Activated naive CD4-positive, alpha-beta T cell treated with anti-CD3 and anti-CD28 coated beads, Interleukin-2, amount 50 U/mL, for 24 hours (primary cell): Measurements from ENCODE around the gene METRNL.

Source experiments
- H3K27ac Mint-ChIP-seq: one replicate; pipeline ENCODE4 v1.8.0; 2021; ENCODE audit warnings: mild to moderate bottlenecking, mixed read lengths
- H3K27me3 Mint-ChIP-seq: one replicate; pipeline ENCODE4 v1.8.0; 2021; ENCODE audit warnings: mixed read lengths
- H3K36me3 Mint-ChIP-seq: one replicate; pipeline ENCODE4 v1.8.0; 2021; ENCODE audit warnings: mixed read lengths
- H3K4me1 Mint-ChIP-seq: one replicate; pipeline ENCODE4 v1.8.0; 2021; ENCODE audit warnings: mixed read lengths
- H3K4me3 Mint-ChIP-seq: one replicate; pipeline ENCODE4 v1.8.0; 2021; ENCODE audit warnings: mild to moderate bottlenecking, mixed read lengths
- H3K9me3 Mint-ChIP-seq: one replicate; pipeline ENCODE4 v1.8.0; 2021; ENCODE audit warnings: mixed read lengths

Gene METRNL

GRCh38 chr17:83069571-83069906 lies 9.9 kb upstream of the METRNL start:
- H3K27me3 Mint-ChIP-seq = no peaks in the 10 kb centered on the region
- H3K9me3 Mint-ChIP-seq = no peaks in the 10 kb centered on the region
- peak overlapping the region; percentile 7 for H3K4me3 Mint-ChIP-seq
- peak overlapping the region; percentile 68 for H3K27ac Mint-ChIP-seq
- H3K4me1 Mint-ChIP-seq = peaks cover 22% of the 10 kb centered on the region
- H3K36me3 Mint-ChIP-seq = no peaks in the 10 kb centered on the region

- Mint-ChIP-seq H3K27ac (no peak overlapping the region), H3K4me3 (no peak overlapping the region)
These were observed 9.3 kb upstream of the METRNL start for GRCh38 chr17:83069931-83070742.

GRCh38 chr17:83070800-83071341 lies 8.5 kb upstream of the METRNL start:
- H3K4me1 Mint-ChIP-seq = peaks cover 22% of the 10 kb centered on the region
- H3K36me3 Mint-ChIP-seq = no peaks in the 10 kb centered on the region
- H3K9me3 Mint-ChIP-seq = no peaks in the 10 kb centered on the region
- H3K27ac Mint-ChIP-seq = no peak overlapping the region
- H3K27me3 Mint-ChIP-seq = no peaks in the 10 kb centered on the region
- H3K4me3 Mint-ChIP-seq = no peak overlapping the region

More at GRCh38 chr17:83069931-83070742, 9.3 kb upstream of the METRNL start:
- no peaks in the 10 kb centered on the region for H3K36me3 Mint-ChIP-seq
- H3K9me3 Mint-ChIP-seq = no peaks in the 10 kb centered on the region
- H3K27me3 Mint-ChIP-seq = no peaks in the 10 kb centered on the region
- H3K4me1 Mint-ChIP-seq = peaks cover 22% of the 10 kb centered on the region

- no peaks in the 10 kb centered on the region for H3K36me3 Mint-ChIP-seq
These were observed 8.0 kb upstream of the METRNL start for GRCh38 chr17:83071365-83071764.

GRCh38 chr17:83071966-83072562 lies 7.3 kb upstream of the METRNL start:
- Mint-ChIP-seq H3K9me3 (no peaks in the 10 kb centered on the region), H3K4me3 (peak overlapping the region; percentile 36), H3K4me1 (peaks cover 22% of the 10 kb centered on the region), H3K27me3 (peaks cover under 1% of the 10 kb centered on the region), H3K36me3 (no peaks in the 10 kb centered on the region), H3K27ac (peak overlapping the region; percentile 35)

More at GRCh38 chr17:83071365-83071764, 8.0 kb upstream of the METRNL start:
- H3K27me3 Mint-ChIP-seq = no peaks in the 10 kb centered on the region
- peaks cover 22% of the 10 kb centered on the region for H3K4me1 Mint-ChIP-seq
- no peak overlapping the region for H3K27ac Mint-ChIP-seq
- no peak overlapping the region for H3K4me3 Mint-ChIP-seq
- no peaks in the 10 kb centered on the region for H3K9me3 Mint-ChIP-seq

GRCh38 chr17:83072600-83073358 lies 6.6 kb upstream of the METRNL start:
- Mint-ChIP-seq H3K36me3 (no peaks in the 10 kb centered on the region), H3K27me3 (peaks cover 4% of the 10 kb centered on the region), H3K9me3 (no peaks in the 10 kb centered on the region), H3K27ac (no peak overlapping the region), H3K4me1 (peaks cover 22% of the 10 kb centered on the region), H3K4me3 (no peak overlapping the region)

GRCh38 chr17:83073389-83074063 lies 5.9 kb upstream of the METRNL start:
- H3K36me3 Mint-ChIP-seq = no peaks in the 10 kb centered on the region
- no peak overlapping the region for H3K4me3 Mint-ChIP-seq
- no peak overlapping the region for H3K27ac Mint-ChIP-seq
- H3K4me1 Mint-ChIP-seq = peaks cover 22% of the 10 kb centered on the region
- H3K9me3 Mint-ChIP-seq = no peaks in the 10 kb centered on the region
- peaks cover 6% of the 10 kb centered on the region for H3K27me3 Mint-ChIP-seq

- Mint-ChIP-seq H3K4me1 (peaks cover 19% of the 10 kb centered on the region), H3K9me3 (no peaks in the 10 kb centered on the region), H3K27me3 (peaks cover 6% of the 10 kb centered on the region), H3K27ac (no peak overlapping the region), H3K36me3 (no peaks in the 10 kb centered on the region), H3K4me3 (no peak overlapping the region)
These were observed 4.8 kb upstream of the METRNL start for GRCh38 chr17:83074486-83075223.

- H3K27ac Mint-ChIP-seq = peak overlapping the region; percentile 17
- H3K4me1 Mint-ChIP-seq = peaks cover 17% of the 10 kb centered on the region
- peaks cover 6% of the 10 kb centered on the region for H3K27me3 Mint-ChIP-seq
- no peak overlapping the region for H3K4me3 Mint-ChIP-seq
- no peaks in the 10 kb centered on the region for H3K9me3 Mint-ChIP-seq
- H3K36me3 Mint-ChIP-seq = no peaks in the 10 kb centered on the region
These were observed 4.0 kb upstream of the METRNL start for GRCh38 chr17:83075270-83075880.

- H3K27ac Mint-ChIP-seq = no peak overlapping the region
- H3K36me3 Mint-ChIP-seq = no peaks in the 10 kb centered on the region
- H3K27me3 Mint-ChIP-seq = peaks cover 6% of the 10 kb centered on the region
- peak overlapping the region; percentile 74 for H3K4me3 Mint-ChIP-seq
- H3K9me3 Mint-ChIP-seq = no peaks in the 10 kb centered on the region
- H3K4me1 Mint-ChIP-seq = peaks cover 7% of the 10 kb centered on the region
These were observed 2.5 kb upstream of the METRNL start for GRCh38 chr17:83076938-83077337.

- Mint-ChIP-seq H3K36me3 (no peaks in the 10 kb centered on the region), H3K4me3 (no peak overlapping the region), H3K4me1 (peaks cover 6% of the 10 kb centered on the region), H3K27ac (no peak overlapping the region), H3K9me3 (no peaks in the 10 kb centered on the region), H3K27me3 (peaks cover 6% of the 10 kb centered on the region)
These were observed 2.0 kb upstream of the METRNL start for GRCh38 chr17:83077411-83077810.

- peak overlapping the region; percentile 60 for H3K4me3 Mint-ChIP-seq
- H3K27ac Mint-ChIP-seq = no peak overlapping the region
- H3K9me3 Mint-ChIP-seq = no peaks in the 10 kb centered on the region
- no peaks in the 10 kb centered on the region for H3K36me3 Mint-ChIP-seq
- peaks cover 11% of the 10 kb centered on the region for H3K4me1 Mint-ChIP-seq
- H3K27me3 Mint-ChIP-seq = peaks cover 7% of the 10 kb centered on the region
These were observed 1.5 kb upstream of the METRNL start for GRCh38 chr17:83077939-83078338.

GRCh38 chr17:83078378-83079351 lies 744 bp upstream of the METRNL start:
- peaks cover 19% of the 10 kb centered on the region for H3K4me1 Mint-ChIP-seq
- no peaks in the 10 kb centered on the region for H3K9me3 Mint-ChIP-seq
- H3K36me3 Mint-ChIP-seq = no peaks in the 10 kb centered on the region
- H3K27ac Mint-ChIP-seq = no peak overlapping the region
- H3K4me3 Mint-ChIP-seq = peak overlapping the region; percentile 60
- H3K27me3 Mint-ChIP-seq = peaks cover 7% of the 10 kb centered on the region
